Activated T-cell treated with anti-CD3 and anti-CD28 coated beads, Interleukin-2, amount 50 U/mL, for 72 hours (primary cell): ENCODE data around the gene INSIG1. TPM values are rescaled to one million over a fixed set of nuclear protein-coding genes. Genes with fewer than 3 reads are reported as not detected.

Experiments
- ATAC-seq, 2 donors: fragments of 150-1000 bp; cut with Tn5 transposase; replicated peaks in 1 of 2; 2 replicates each; pipeline ENCODE4 v1.10.0; 2021; ENCODE audit warnings: moderate library complexity in 2 of 2, mild to moderate bottlenecking in 1 of 2
- DNase-seq, 2 donors: peaks; one replicate each; pipeline ENCODE4 v3.0.0; 2021 to 2022; ENCODE audit warnings: mixed read lengths in 1 of 2
- H3K27ac Mint-ChIP-seq: one replicate; pipeline ENCODE4 v1.8.0; 2022; ENCODE audit warnings: mild to moderate bottlenecking, moderate library complexity, mixed read lengths
- H3K27me3 Mint-ChIP-seq: one replicate; pipeline ENCODE4 v1.8.0; 2022; ENCODE audit warnings: low read depth, mixed read lengths
- H3K36me3 Mint-ChIP-seq, 2 donors: one replicate each; pipeline ENCODE4 v1.8.0; 2022; ENCODE audit warnings: mixed read lengths in 2 of 2, mild to moderate bottlenecking in 1 of 2; ENCODE audit not compliant: insufficient read depth in 2 of 2
- H3K4me1 Mint-ChIP-seq: one replicate; pipeline ENCODE4 v1.8.0; 2022; ENCODE audit warnings: low read depth, mixed read lengths
- H3K4me3 Mint-ChIP-seq, 2 donors: one replicate each; pipeline ENCODE4 v1.8.0; 2022; ENCODE audit warnings: mild to moderate bottlenecking in 2 of 2, mixed read lengths in 2 of 2, moderate library complexity in 2 of 2
- H3K9me3 Mint-ChIP-seq, 2 donors: one replicate each; pipeline ENCODE4 v1.8.0; 2022; ENCODE audit warnings: mixed read lengths in 2 of 2
- total RNA-seq, 2 donors: library from RNA; stranded (reverse); gene quantifications; one replicate each; pipeline ENCODE4 v1.2.3, GENCODE V29; 2022

The INSIG1 gene
- total RNA-seq, 2 donors from 2014 or later = 36.5 to 46.6 TPM

DNA sequence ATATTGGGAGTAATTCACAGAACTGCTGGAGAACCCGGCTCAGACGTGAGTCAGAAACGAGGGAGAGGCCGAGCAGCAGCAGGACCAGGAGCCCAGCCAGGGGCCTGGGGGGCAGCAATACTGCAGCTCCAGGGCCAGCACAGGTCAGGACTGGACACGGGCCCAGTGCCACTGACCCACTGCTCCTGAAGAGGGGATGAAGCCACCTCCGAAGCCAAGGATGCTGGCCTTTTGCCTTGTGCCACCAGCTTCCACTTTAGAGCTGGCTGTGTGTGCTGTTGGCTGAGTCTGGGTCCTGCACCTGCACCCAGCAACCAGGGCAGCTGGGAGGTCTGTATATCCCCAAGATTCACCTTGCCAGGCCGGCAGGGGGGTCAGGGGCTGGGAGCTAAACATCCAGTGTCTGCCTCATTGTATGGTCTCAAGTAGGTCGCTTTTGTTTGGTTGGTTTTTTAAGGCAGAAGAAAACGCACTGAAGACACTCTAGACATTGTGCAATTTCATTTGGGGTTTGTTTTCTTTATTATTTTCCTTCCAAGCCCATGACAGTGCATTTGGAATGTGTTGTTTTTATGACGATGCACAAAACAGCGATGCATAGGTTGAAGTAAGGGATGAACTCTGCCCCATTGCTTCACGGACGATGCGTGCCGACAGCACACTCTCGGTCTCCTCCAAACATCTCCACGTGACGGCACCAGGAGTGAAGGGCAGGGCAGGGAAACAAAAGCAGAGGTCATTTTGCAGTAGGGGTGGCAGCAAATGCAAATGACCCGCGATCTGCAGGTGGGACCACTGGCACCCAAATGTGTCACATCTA is 27.7 kb upstream of the INSIG1 start:
- Mint-ChIP-seq H3K27ac (no peak overlapping the region), H3K9me3 (no peaks in the 10 kb centered on the region), H3K4me3 (no peak overlapping the region)

DNA sequence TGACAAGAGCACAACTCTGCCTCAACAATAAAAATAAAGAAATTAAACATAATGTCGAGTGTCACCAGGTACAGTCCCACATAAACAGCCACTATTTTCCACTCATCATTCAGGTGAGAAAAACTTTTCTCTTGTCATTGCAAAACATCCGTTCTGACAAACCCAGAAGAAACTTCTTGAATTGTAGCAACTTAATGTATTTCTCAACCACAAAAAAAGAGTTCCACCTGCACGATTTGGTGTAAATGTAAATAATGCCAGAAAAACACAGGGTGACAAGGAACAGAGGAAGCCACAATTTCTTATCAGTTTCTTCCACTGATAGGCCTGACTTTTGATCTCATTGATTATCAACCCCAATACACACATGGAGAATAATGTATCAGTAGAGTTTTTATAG is 26.8 kb upstream of the INSIG1 start:
- Mint-ChIP-seq H3K4me3 (no peak overlapping the region), H3K9me3 (no peaks in the 10 kb centered on the region), H3K36me3 (no peaks in the 10 kb centered on the region), H3K27ac (no peak overlapping the region), H3K4me1 (peaks cover 11% of the 10 kb centered on the region), H3K27me3 (peaks cover 24% of the 10 kb centered on the region)
- DNase-seq (no peak), ATAC-seq (no peak)

More for the DNA sequence above, 27.7 kb upstream of the INSIG1 start:
- Mint-ChIP-seq H3K4me1 (peaks cover 11% of the 10 kb centered on the region), H3K36me3 (no peaks in the 10 kb centered on the region), H3K27me3 (peaks cover 24% of the 10 kb centered on the region)
- DNase-seq (no peak), ATAC-seq (no peak)

DNA sequence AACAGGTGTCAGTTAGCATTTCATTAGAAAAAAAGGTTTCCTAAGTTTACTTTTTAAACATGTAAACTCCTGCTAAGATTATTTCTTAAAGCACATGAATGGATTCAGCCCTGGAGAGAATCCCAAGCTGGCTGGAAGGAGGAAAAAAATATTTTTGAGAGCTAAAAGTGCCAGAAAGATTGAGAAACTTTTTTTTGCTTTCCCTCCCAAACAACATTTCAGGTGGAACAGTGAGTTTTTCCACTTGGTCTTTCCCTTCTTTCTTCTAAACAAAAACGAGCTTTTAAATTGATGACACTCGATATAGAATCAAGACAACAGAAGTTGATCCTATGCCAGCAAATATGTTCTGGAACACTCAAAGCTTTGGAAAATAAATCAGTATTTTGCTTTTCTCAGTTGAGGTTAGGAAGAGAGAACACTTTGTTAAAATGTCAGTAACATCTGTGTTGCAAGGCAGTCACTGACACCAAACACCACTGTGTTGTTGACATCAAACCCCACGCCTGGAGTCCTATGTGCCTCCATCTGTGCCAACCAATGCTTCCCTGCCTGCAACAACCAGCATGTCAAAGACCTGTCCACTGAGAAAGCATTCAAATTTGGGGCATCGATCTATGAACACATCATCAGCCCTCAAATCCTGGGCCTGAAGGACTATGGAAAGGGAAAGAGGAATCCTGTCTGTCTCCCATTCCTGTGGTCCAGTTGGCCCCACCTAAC is 22.9 kb upstream of the INSIG1 start:
- Mint-ChIP-seq H3K9me3 (no peaks in the 10 kb centered on the region), H3K4me3 (no peak overlapping the region), H3K27ac (no peak overlapping the region), H3K27me3 (peaks cover 36% of the 10 kb centered on the region), H3K4me1 (peaks cover 23% of the 10 kb centered on the region), H3K36me3 (no peaks in the 10 kb centered on the region)
- ATAC-seq (no peak), DNase-seq (no peak)

DNA sequence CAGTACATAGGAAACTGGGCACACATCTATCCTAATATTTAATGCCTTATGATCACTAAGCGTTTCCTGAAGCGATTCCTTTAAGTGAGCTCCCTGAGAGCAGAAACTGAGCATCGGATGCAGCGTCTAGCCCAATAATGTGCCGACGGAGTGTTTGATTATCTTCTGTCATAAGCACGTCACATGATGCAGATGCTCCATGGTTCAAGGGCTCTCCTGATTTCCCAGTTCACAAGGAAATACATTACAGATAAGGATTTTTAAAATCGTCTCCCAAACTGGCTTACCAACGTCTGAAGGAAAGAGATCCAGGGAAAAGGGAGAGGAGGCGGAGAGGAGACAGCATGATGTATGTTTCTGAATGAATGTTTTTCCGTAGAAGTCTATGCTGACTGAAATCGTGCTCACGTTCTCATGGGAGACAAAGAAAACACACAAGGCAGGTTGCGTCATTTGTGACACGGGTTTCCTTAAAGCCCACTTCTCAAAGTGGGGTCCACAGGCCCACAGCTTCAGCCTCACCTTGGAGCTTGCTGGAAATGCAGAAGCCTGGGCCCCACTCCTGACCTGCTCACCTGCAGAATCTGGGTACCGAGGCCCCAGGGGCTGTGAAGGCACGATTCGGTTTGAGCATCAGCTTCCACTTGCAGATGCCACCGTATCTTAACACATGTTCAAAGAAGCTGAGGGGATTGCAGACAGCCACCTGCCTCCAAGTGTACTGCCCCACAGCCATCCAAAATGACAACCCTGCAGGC is 21.5 kb upstream of the INSIG1 start:
- DNase-seq (no peak), ATAC-seq (no peak)
- H3K27ac Mint-ChIP-seq = no peak overlapping the region
- H3K27me3 Mint-ChIP-seq = peaks cover 36% of the 10 kb centered on the region
- no peaks in the 10 kb centered on the region for H3K9me3 Mint-ChIP-seq
- no peaks in the 10 kb centered on the region for H3K36me3 Mint-ChIP-seq
- H3K4me1 Mint-ChIP-seq = peaks cover 24% of the 10 kb centered on the region
- H3K4me3 Mint-ChIP-seq = no peak overlapping the region

DNA sequence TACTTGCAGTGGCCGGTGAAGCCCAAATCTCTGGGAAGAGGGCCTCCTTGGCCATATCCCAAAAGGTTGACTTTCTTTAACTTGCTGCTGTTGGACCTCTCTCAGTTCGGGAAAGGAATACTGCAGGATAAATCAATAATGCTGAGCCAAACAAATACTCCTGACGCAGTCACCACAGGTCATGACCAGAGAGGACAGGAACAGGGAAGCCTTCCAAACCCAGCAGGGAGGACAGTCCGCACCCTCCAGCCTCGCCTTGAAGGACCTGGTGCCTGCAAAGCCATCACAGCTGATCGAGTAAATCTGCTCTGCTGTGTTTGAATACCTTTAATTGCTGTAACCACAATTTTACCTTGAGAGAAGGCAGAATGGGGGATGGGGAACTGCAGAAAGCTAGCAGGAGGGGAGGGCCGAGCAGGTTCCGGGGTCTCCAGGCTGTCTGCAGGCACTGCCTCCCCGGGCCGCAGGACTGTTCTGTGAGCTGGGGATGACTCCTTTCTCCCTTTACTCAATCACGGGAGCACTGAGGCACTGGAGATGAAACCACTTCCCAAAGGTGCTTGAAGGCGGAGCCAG is 20.8 kb upstream of the INSIG1 start:
- Mint-ChIP-seq H3K4me3 (no peak overlapping the region), H3K27ac (no peak overlapping the region), H3K4me1 (peaks cover 24% of the 10 kb centered on the region), H3K27me3 (peaks cover 36% of the 10 kb centered on the region), H3K9me3 (no peaks in the 10 kb centered on the region), H3K36me3 (no peaks in the 10 kb centered on the region)
- no peak for DNase-seq
- ATAC-seq = no peak

DNA sequence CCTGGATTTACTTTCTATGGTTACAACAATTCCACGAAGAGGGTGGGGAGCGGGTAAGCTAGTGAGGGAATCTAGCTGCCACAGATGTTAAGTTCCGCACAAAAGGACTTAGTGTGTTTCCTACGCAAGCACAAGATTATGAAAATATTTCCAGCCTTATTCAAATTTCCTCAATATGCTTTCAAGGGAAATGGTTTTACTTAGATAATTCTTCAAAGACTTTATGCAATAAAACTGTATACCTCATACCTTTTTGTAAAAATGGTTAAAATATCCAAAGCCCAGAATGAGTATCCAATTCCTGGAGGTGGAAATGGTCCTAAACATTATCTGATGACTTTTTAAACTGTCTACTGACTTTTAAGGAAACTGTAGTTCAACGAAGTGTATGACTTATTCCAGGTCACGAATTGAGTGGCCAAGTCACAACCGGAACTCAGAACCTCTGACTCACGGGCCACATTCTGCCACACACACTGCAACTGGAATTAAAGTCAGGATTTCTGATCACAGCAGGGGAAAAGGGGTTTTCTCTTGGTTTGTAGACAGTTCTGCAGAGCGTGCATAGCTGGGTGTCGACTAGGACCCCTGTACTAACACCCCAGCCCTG is 20.2 kb upstream of the INSIG1 start:
- H3K4me1 Mint-ChIP-seq = peaks cover 30% of the 10 kb centered on the region
- peak; percentile 34 to 54 for DNase-seq
- no peak overlapping the region for H3K27ac Mint-ChIP-seq
- peak overlapping the region in 1 of 2 donors; percentile 2 for H3K4me3 Mint-ChIP-seq
- H3K27me3 Mint-ChIP-seq = peaks cover 32% of the 10 kb centered on the region
- H3K36me3 Mint-ChIP-seq = no peaks in the 10 kb centered on the region
- peak; percentile 72 to 87 for ATAC-seq
- no peaks in the 10 kb centered on the region for H3K9me3 Mint-ChIP-seq

DNA sequence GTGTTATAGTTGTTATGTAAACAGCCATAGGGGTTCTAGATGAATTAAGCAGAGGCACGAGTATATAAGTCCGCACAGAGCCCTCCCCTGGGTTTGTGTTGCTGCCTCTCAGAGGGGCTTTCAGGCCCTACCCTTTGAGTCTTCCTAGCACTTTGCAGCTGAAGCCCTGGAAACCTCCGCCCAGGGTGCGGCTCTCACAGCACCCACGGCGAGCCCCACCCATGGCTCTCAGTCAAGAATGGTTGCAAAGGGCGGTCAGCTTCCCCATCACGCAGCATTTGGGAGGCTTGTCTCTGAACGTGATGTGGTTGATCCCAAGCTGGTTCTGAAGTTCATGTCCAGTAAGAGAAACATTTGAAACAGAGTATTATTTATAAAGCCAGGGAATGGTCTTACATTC is 18.8 kb upstream of the INSIG1 start:
- Mint-ChIP-seq H3K4me3 (no peak overlapping the region), H3K4me1 (peaks cover 44% of the 10 kb centered on the region), H3K27me3 (peaks cover 18% of the 10 kb centered on the region), H3K27ac (no peak overlapping the region), H3K9me3 (no peaks in the 10 kb centered on the region), H3K36me3 (no peaks in the 10 kb centered on the region)
- no peak for ATAC-seq
- no peak for DNase-seq

DNA sequence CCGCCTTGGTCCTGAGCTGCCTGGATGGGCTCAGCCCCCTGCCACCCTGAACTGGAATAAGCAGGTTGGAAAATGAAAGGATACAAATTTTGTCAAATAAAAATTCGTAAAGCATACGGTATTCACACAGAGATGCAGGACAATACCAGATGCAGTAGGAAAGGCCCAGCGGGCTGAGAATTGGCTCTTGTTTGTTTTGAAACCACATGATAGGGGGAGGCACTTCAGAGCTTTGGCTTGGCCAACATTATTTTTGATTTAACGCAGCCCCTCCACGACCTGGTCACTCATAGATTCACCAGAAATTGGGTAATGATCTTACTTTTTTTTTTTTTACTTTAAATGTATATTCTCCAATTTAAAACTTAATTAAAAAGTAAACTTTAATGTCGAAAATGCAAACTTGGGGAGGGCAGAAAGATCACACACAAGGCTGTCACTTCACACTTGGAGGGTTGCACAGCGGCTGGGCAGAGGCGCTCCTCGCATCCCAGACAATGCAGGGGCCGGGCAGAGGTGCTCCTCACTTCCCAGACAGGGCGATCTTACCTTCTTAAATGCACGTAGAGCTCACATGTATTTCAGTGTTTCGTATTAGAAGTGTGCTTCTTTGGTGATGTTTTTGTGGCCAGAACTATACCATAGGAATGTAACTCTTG is 17.8 kb upstream of the INSIG1 start:
- Mint-ChIP-seq H3K27ac (no peak overlapping the region), H3K9me3 (no peaks in the 10 kb centered on the region), H3K4me1 (peaks cover 52% of the 10 kb centered on the region), H3K4me3 (no peak overlapping the region), H3K27me3 (peaks cover 18% of the 10 kb centered on the region), H3K36me3 (no peaks in the 10 kb centered on the region)
- ATAC-seq = no peak
- DNase-seq = no peak

DNA sequence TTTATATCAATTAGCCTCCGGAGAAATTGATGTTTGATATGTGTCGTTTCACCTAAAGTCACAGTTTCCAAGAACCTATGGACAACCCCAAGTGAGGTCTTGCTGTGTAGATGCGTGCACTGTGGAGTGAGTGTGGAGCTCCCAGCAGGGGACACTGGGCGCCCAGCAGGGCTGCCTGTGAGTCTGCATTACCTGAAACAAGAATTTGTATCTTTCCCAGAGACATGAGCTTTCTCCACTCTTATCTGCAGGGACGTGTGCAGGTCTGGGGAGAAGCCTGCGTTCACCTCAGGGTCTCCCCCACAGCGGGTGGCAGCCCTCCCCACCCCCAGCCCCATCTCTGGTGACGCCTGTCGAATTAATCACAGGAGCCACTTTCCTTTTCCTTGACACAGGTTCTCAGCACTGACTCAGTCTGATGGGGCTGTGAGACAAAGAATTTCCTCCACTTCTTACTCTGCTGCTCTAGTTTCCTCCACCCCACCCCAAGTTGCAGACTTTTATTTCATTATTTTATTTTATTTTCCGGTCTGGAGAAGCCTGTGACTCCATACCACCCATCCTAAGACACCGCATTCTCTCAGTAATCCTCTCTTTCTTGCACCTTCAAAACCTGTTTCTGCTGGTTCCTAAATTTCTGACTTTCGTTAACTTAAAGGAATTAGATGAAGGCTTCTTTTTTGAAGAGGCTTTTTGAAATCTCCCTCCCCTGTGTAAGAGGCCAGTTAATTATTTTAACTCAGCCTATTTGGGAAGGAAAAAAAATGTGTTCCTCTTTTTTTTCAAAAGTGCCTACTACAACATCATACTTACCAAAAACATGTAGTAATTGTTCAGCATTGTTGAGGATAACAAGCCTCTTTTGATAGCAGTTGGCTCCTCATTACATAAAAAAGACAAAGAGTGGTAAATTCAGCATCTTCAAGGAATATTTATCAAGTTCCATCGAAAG is 17.0 kb upstream of the INSIG1 start:
- peak overlapping the region; percentile 39 for H3K27ac Mint-ChIP-seq

DNA sequence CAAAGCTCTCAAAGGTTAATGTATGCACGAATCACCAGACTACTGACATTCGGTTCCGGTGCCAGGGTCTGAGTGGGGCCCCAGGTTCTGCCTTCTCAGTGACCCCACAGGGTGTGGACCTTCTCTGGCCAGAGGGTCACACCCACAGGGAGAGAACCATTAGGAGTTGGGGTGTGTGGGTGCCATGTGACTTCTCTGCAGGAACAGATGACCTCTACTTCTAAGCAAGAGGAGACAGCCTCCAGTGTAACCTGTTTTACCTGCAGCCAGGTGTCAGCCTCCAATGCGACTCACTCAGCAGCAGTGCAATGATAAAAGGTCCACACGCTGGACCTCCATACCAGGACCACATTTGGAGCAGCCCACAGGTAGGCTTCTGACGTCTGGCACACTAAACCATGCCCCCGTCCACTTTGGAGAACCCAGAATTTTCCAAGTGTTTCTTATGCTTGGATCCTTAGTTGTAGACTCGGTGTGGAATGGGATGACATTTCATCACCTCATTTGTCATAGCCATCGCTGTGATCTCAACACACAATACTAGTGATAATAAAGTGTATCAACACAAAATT is 16.2 kb upstream of the INSIG1 start:
- Mint-ChIP-seq H3K4me1 (peaks cover 67% of the 10 kb centered on the region), H3K27me3 (peaks cover 19% of the 10 kb centered on the region), H3K27ac (no peak overlapping the region), H3K36me3 (no peaks in the 10 kb centered on the region), H3K9me3 (no peaks in the 10 kb centered on the region), H3K4me3 (no peak overlapping the region)
- DNase-seq = no peak
- no peak for ATAC-seq

More for the DNA sequence above, 17.0 kb upstream of the INSIG1 start:
- peak; percentile 28 to 38 for ATAC-seq
- Mint-ChIP-seq H3K4me1 (peaks cover 59% of the 10 kb centered on the region), H3K4me3 (peak overlapping the region; percentile 4 to 65), H3K27me3 (peaks cover 19% of the 10 kb centered on the region), H3K9me3 (no peaks in the 10 kb centered on the region), H3K36me3 (no peaks in the 10 kb centered on the region)
- DNase-seq = no peak

DNA sequence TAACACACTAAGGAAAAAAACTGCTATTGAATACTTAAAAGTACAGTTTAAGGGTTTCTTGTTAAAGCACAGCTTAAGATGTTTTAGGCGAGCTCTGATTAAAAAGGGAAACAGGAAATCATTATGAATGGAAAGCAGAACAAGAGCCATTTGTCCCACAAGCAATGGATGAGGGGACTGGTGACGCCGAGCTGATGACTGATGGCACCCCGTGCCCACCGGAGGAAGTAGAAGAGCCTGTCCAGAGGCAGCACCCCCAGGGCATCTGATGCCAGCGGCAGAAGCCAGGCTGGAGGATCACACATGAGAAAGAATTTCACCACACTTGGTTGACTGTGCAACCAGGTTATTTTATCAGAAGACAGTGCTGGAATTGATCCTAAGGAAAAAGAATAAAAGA is 15.0 kb upstream of the INSIG1 start:
- H3K36me3 Mint-ChIP-seq = no peaks in the 10 kb centered on the region
- DNase-seq = no peak
- H3K27me3 Mint-ChIP-seq = peaks cover 19% of the 10 kb centered on the region
- no peak for ATAC-seq
- peaks cover 73% of the 10 kb centered on the region for H3K4me1 Mint-ChIP-seq
- H3K9me3 Mint-ChIP-seq = no peaks in the 10 kb centered on the region
- H3K27ac Mint-ChIP-seq = no peak overlapping the region
- peak overlapping the region; percentile 9 to 50 for H3K4me3 Mint-ChIP-seq
